SKM-1 (cell line): ENCODE data around the gene FAAH.

Experiments
- DNase-seq: peaks from one replicate; lab custom pipeline; 2025; ENCODE audit not compliant: unreplicated experiment; lab: John Stamatoyannopoulos, UW

Gene FAAH

DNA sequence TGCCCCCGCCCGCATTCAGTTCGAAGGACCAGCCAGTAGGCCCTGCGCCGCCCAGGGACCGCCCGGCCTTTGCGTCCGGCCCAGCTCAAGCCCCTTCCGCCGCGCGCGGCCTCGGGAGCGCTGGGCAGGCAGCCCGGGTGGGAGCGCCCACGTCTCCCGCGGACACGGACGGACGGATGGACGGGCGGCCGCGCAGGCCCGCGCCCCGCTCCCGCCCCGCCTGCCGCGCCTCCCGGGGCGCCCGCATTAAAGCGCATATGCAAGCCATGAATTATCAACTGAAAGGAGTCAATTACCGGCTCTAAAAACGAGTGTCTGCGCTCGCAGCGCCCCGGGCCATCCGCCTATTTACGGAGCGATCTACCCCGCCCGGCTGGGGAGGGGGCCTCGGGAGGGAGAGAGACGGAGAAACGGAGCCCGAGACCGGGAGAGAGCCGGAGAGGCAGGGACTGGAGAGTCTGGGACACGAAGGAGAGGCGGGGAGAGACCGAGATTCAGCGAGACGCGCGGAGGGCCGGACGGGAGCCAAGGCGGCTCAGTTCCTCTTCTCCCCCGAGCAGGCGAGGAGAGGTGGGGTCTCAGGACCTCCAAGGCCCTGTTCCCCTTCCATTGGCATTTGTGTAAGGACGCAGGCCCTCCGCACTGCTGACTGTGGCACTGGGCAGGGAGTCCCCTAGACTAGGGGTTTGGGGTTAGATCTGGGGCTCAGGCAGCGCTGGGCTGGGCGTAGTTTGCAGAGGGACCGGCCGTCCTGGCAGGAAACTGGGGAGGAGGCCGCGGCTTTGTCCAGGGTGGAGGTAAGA, 54.2 kb downstream of the FAAH start:
- DNase-seq, result no peak

DNA sequence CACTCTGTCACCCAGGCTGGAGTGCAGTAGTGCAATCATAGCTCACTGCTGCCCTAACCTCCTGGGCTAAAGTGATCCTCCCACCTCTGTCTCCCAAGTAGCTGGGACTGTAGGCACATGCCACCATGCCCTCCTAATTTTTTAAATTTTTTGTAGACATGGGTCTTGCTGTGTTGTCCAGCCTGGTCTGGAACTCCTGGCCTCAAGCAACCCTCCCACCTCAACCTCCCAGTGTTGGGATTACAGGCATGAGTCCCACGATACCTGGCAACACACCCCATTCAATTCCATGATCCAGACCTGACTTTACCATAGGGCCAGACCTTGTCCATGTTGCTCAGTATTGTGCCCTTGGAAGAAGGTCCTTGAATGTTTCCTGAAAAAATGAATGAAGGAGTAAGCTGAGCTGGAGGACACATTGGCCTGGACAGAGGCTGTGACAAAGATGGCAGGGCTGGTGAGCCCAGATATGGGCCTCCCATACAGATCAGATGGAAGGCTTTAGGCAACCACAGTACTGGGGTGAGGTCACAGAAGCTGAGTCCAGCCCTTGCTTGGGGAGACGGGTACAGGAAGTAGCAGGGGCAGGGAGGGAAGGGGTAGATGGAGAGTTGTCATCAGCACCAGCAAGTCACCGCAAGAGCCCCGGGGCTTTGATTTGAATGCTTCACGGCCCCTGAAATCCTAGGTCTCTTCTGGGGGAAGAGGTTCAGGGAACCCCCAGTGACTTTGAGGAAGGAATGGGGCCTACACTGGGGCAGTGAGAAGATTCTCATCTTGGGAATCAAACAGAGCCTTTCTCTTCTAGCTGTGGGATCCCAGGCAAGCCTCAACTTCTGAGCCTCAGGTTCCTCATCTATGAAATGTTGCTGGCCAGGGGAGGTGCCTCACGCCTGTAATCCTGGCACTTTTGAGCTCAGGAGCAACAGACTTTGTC, 55.4 kb downstream of the FAAH start:
- DNase-seq, result no peak

DNA sequence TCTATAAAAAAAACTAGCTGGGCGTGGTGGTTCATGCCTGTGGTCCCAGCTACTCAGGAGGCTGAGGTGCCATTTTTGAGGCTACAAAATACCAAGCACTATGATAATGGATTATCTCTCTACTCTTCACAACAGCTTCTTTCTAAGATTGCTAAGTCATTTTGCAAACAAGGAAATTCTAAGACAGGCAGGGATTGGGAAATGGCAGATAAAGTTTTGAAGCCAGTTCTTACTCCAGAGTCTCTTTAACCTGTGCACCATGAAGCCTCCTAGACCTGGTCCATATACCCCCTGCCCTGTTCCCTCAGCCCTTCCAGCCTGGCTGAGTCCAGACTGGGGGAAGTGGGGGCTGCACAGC, 56.0 kb downstream of the FAAH start:
- no peak for DNase-seq

DNA sequence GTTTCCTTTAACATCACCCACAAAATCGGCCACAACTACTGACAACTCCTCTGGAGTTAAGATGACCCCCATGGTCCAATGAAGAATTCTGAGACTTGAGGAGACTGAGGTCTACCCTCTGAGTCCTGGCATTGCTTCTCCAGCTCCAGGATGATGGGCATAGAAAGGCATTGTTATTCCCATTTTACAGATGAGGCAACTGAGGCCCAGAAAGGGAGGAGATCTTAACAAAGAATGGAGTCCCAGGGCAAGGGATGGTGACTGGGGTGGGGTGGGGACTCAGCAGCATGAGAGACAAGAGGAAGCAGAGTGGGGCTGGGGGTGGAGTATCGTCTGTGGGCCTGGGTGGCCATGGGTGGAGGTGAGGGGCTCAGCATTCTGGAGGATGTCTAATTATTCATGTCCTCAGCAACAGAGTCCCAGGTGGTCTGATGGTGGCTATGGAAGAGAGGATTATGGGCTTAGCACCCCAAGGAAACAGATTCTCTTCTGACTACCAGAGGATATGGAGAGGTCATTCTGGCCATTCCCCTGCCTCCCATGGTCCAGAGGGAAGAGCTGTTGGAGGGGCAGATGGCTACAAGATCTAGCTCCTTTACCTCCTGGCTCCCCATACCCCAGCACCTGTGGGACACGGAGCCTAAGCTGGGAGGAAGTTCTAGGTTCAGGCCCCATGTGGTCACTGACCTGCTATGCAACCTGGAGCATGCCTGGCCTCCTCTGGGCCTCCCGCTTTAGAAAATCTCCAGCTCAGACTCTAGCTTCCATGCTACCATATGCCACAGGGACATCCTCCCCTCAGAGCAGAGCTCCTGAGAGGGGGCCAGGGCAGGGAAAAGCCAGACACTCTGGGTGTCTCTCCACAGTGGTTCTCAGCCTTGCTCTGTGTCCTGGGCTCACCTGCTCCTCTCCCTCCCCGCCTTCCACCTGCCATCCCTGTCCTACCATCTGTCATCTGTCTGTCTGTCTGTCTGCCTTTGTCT, 58.1 kb downstream of the FAAH start:
- no peak for DNase-seq

DNA sequence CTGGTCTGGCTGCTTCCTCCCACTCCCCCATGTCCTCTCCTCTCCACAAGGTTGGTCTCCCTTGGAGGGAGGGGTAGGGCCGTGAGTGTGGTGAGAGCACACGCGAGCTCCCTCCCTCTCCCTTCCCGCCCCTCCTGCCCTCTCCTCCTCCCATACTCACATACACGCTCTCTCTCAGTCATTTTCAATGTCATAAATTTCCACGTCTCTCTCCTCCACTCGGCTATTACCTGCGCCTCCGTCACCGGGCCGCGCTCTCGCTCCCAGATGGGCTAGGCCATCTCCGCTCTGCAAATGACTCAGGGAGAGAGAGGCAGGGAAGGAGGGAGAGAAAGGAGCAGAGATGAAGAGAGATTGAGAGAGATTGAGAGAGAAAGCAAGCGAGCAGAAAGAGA, 58.8 kb downstream of the FAAH start:
- DNase-seq, result no peak

DNA sequence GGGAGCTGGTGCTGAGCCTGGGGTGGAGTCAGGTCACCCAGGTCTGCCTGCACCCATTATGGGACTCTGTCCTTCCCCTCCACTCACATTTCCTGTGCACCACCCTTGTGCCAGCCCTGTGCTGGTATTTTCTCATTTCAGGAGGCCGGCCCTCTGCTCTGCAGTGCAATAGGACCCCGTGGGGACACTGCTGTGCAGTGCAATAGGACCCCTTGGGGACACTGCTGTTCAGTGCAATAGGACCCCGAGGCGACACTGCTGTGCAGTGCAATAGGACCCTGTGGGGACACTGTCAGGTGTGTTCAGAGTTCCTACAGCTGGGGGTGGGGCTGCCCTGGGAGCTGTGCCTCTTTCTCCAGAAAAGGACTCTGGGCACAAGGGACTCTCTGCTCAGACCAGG, 59.3 kb downstream of the FAAH start:
- no peak for DNase-seq

DNA sequence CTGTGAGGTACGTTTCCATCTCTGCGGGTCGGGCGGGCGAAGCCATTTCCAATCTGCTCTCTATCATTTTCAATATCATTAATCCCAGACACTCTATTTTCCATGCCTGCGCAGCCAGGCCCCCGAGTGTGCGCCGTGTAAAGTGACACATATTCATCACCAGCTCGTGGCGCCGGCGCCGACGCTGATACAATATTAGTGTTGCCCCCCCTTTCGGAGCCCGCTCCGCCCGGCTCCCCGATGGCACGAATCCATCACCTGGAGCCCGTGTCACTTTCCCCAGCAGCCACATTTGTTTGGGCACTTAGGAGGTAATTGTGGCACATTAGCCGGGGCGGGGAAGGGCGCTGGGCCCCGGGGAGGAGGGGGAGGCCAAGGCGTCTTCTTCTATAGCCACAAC, 61.8 kb downstream of the FAAH start:
- DNase-seq, result no peak

DNA sequence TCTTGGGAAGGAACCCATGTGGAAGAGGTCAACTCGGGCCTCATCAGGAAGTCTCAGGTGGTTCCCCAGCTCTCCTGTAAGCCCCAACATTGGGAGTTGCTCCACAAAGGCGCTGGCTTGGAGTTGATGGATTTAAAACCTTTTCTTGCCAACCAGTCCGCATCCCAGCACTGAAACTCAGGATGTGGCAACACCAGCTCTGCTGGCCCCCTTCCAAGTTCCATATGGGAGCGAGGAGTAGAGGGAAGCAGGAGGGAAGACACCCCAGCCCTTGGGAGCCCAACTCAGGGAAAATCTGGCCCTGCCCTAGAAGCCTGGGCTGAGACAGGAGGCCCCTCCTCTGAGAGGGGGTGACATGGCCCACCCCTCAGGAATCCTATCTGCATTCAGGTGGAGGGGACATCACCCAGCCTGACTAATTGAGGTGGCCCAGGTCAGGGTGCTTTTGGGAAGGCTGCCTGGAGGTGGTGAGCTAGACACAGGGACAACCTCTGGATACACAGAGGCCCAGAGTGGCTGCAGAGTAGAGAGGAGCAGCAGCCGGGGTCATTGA, 62.4 kb downstream of the FAAH start:
- DNase-seq, result no peak

DNA sequence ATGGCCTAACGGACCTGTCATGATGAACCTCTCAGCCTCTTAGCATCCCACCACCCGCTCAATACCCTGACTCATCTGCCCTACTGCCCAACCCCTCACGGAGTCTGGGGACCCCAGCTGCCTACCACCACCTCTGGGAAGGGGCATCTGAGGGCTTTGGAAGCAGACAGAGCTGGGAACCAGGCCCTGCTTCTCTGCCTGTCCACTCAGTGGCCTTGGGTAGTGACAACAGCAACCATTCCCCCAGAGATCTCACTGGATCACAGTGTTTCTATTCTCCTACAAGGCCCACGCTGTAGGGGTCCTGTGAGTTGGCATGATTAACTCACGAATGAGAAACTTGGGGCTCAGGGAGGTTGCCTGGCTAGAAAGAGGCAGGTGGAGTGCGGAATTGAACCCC, 63.1 kb downstream of the FAAH start:
- no peak for DNase-seq

DNA sequence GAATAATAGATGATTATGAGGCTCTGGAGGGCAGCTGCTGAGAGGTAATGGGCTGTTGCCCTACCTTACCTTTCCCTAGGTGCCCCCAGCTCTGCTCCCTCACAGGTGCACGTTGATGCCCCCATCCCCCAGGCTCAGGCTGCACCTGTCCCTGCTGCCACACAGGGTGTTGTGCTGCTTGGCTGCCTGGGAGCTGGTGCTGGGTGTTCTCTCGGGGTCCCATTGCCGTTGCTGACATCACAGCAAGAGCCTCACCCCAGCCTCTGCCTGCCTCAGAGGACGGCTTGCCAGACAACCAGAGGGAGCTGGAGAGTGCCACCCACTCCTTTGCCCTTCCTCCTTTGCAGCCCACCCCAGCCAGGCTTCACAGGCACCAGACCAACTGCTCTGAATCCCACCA, 64.1 kb downstream of the FAAH start:
- no peak for DNase-seq

DNA sequence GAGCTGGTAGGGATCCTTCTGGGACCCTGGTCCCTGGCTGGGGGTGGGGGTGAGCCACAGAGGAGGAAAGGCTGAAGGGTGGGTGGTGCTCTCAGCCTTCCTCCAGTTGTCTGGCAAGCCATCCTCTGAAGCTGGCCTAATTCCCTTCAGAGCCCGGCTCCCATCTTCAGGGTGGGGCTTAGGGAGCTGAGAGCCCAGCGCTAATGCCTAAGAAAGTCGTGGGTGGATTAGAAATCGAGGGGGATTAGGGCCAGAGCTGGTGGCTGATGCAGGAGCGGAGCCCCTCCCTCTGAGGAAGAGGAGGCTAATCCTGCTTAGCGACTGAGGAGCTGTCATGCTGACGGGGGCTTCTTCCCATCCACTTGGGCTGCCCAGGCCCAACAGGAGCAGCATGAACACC, 64.7 kb downstream of the FAAH start:
- no peak for DNase-seq

DNA sequence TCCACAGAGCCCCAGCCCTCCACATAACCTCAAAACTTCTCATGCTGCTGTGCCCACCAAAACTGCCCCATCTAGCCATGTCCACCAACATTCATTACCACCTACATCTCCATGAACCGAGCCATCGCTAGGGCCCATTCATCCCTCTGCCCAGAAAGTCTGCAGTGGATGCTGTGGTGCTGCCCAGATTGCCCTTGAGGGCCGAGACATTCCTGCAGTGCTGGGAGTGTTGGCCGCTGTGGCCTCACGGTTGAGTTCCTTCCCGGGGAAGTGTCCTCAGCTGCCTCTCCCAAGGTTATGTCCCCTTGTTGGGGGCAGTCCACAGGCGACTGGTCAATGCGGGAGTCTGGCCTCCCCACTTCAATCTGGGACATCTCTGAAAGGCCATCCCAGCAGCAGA, 65.2 kb downstream of the FAAH start:
- no peak for DNase-seq

DNA sequence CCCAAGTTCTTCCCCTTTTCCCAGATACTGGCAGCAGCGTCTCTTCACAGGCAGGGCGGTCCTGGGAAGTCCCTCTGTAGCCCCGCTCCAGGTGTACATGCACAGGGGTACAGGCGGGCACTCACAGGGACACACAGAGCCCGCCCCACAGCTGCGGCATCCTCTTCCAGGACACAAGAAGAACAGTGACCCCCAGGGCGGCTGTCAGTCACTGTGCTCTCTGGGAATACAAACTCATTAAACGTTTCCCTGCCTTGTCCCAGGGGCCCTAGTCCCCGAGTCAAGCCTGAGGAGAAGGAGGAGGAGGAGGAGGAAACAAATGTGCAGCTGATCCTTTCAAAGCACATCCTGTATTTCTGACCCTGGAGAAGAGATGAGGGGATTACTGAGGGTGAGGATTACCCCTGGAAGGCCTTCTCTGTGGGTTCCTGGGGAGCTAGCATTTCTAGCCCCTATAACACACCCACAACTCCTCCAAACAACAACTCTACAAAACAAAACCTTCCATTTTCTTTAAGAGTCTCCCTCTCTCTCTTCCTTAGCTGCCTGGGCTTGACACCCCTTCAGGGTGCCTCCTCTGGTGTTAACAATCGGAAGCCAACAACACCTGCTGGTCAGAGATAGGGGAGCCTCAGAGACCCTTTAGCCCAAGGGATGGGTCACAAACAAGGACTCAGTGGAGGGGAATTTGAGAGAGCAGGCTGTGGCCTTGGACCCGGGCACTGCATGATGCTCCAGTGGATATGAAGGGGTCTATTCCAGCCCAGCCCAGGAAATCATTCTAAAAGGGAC, 67.1 kb downstream of the FAAH start:
- DNase-seq, result no peak

DNA sequence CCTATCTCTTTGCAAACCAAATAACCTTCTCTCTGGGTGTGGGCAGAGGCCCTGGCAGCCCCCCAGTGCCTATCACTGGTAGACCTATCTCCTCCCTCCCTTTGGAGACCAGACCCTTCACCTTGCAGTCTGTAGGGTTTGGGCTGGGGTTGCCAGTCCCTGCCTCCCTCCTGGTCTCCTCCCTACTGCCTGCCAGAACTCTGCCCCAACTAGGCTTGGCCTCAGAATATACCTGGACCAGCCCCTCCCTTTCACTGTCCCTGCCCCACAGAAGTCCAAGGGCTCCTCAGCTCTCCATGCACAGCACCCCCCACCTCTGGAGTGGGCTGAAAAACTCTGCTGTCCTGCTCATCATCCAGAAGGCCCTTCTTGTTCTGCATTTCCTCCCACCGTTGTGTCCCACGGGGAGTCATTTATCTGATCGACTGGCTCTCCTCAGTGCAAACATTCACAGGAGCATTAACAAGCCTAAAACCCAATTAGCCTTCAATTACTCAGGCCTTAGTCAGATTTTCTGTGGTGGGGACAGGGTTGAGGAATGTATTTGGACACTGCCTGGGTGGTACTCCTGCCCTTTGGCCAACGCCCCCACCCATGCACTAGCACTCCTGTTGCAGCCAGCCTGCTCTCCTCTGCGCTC, 67.8 kb downstream of the FAAH start:
- DNase-seq, result no peak
